GM18508 (cell line): ENCODE measurements around the gene P2RY13.

Experiments
- ATAC-seq: cut with Tn5 transposase; IDR thresholded peaks from one replicate; pipeline ENCODE4 v1.9.1; 2021; ENCODE audit warnings: moderate number of reproducible peaks; ENCODE audit not compliant: insufficient read depth, unreplicated experiment

Gene P2RY13

DNA sequence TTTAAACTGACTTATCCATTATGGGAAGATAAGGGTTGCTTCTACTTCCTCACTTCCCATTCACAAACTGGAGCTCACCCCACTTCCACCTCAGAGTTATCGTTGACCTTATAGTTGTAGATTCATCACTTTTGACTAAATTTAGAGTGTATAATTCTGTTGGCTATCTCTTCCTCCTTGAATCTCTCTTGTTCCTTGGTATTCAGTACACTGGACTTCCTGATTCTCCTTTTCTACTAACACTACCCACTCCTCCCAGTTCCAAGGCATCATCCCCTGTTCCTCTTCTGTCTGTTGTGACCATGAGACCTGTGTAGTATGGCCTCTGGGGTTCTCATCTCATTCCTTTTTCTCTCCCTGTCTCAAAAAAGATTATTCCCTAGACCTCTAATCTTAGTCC, 6.8 kb downstream of the P2RY13 start:
- no peak for ATAC-seq

DNA sequence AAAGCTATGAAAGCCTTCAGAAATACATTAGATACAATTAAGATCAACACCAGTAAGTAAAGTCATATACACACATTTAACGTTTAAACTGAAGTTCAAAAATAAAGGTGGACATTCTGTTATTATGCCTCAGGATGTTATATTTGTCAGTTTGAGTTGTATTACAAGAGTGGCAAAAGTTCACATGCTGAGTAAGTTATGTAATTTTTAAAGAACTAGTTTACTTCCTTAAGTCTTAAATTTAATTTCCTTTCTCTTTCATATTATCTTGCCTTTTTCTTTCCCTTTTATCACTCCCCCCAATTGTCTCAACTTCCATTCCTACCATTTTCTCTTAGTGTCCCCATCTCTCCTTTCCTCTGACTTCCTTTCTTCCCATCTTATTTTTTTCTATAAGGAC, 7.8 kb downstream of the P2RY13 start:
- ATAC-seq: no peak

DNA sequence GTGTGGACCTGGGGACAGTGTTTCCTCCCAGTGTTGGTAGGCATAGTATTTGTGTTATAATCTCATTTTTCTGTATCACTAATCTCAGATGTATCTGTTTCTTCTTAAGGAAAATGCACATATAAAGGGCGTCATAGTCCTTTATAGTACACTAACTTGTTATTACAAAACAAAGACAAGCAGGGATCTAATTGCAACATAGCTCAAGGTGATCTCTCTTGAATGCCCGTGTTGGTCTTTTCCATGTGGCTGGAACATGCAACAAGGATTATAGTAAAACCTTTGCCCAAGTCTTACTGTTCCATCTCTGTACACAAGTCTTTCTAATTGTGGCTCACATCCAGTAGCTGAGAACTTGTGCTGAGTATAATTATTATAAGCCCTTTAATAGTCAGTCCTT, 9.2 kb downstream of the P2RY13 start:
- ATAC-seq: no peak

DNA sequence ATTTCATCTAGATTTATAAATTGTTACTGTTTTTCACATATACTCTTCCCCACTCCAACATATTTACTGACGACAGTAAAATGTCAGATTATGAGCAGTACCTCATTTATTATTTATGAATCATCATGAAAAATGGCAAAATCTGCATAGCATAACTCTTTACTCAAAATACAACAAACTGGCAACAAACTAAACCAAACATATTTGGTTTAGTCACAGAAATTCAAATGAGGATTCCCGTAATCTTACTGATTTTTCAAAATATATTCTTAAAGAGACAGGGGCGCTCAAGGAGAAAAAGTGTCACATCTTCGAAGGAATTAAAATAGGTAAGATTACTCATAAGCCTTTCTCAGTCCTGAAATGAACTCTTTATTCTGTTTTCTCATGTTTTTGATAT, 9.7 kb downstream of the P2RY13 start:
- no peak for ATAC-seq

DNA sequence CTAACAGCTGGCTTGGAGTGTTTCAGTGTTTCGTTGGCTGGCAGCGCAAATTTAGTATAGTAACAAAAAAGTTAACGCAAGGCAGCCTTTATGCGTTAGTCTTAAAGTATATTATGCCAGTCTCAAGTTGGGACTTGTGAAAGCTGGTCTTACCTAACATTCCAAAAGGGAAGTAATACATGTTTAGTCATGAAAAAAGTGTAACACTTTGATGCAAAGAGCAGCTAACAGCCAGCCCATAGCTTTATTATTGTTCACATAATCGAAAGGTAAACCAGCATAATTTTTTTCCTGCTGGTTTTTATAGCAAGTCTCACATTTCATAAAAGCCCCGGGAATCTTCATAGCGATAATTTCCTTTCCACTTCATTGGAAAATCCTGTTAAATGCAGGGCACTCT, 10.4 kb downstream of the P2RY13 start:
- no peak for ATAC-seq

DNA sequence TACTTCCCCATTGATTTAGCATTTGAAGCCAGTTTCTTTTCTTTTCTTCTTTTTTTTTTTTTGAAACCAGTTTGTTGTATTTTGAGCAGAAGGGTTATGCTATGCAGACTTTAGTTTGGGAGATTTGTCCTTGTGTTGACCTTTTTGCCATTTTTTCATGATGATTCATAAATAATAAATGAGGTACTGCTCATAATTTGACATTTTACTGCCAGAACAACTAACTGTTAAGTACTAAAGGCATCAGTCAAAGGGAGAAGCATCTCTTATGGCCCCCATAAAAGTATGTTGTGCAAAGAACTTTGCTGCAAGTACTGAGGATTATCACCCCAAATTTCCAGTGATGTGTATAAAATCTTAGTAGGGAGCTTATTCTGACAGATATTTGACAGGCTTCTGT, 11.0 kb downstream of the P2RY13 start:
- no peak for ATAC-seq

DNA sequence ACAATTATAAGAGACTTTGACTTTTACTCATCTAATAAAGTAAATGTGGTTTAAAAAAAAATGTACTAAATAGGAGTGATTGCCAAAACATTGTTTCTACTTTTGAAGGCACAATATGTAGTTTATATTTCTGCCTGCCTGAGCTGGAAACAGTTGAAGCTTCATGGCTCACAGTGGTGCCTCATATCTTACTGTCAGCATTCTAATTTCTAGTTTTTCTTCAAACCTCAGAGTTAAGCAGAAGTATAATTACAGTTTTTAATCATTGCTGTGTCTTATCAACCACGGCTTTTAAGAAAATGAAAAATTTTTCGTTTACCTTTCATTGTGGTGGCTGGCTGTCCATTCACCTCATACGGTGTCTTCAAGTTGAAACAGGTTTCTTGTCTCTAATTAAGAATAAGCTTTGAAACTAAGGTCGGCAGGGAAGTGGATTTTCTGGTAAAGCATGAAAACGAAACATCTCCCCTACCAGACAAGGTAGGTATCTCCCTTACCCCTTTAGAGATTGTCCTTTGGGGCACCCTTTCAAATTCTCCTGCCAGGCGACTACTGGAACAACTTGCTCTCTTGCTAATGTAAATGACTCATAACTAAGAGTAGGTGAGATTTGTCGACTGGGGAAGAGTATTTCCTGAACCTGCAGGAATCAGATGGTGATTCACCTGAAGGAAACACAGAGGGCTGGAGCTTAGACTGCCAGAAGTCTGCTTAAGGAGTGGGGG, 12.9 kb downstream of the P2RY13 start, which contains the start of gene GPR87:
TSS of gene GPR87 (minus strand) at position 554 of the 725 bp plus-strand sequence. CDS start 16,720 bp downstream, outside the sequence.
- no peak for ATAC-seq

DNA sequence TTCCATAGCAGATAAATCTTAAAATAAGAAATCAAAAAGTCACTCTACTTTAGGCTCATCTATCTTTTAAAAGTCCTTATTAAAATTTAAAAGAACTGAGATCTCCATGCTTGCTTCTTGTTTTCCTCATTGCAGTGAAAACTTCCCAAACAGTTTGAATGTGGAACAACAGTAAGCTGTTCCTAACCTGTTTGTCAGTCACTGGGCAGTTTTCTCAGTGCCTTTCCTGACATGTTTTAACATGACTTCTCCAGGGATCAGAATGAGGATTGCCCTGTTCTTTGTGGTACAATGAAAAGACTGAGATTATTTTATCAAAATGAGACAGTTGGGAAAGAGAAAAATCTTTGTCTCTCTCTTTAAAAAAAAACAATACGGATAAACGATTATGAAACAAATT, 13.5 kb downstream of the P2RY13 start:
- no peak for ATAC-seq

DNA sequence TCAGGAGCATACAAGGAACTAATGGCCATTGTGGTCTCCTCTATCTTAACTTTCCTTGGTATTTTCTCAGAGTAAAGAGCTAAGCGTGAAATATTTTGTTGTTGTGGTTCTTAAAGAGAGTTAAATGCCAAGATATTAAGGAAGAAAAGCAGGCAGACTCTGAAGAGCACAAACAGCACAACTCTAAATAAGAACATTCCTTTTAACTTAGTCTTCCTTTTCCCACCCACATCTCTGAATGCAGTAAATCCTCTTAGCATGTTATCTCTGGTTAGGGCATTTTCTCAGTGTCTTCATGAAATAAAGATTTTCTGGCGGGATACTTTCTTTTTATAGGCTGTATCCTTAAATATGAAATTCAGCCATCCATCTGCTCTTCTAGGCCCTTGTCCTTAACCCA, 14.2 kb downstream of the P2RY13 start:
- ATAC-seq: no peak

DNA sequence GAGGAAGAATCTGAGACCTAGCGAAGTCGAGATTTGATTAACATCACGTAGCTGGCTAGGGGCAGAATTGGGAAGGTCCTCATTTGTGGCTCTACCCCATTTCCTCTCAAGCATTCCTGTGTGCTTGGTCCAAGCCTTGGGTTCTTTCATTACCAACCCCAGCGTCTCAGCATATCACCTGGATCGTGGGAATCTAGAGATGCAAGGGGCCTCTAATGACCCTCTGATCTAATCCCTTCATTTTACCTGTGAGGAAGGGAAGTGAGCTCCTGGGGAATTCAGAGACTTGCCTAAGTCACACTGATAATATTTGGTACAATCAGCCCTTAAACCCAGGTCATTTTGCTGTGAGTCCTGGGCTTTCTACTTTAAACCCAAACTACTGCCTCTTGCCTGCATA, 14.8 kb downstream of the P2RY13 start:
- no peak for ATAC-seq

DNA sequence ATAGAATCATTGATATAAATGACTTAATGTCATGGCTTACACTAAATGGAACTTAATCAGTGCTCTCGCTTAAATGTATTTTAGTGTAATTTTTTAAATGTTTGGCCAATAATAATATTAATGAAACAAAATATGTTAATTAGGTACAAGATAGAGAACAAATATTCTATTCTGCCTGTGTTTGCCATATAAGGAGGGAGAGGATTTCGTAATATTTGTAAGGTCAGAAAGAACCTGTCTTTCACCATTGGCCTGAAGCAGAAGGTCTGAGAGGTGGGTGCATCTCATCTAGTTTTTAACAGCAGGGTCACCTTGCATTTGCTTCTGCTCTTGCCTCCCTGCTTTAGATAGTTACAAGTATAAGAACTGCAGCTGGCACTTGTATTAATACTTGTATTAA, 15.2 kb downstream of the P2RY13 start:
- ATAC-seq: no peak

DNA sequence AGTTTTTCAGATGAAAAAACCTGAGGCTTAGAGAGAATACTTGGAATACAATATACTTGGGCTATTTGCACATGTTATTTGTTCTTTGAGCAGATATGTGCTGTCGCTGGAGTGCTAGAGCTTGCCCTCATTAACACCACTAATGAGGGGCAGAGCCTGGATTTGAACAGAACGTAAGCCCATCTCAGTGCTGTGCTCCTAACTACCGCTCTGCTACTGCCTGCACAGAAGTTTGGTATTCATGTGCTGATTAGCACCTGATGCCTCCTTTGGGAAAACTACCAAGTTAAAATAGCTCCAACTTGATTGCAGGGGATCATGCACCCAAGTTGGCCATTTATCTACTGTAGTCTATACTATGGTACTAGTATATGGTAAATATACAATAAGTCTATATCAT, 16.4 kb downstream of the P2RY13 start:
- ATAC-seq: no peak

DNA sequence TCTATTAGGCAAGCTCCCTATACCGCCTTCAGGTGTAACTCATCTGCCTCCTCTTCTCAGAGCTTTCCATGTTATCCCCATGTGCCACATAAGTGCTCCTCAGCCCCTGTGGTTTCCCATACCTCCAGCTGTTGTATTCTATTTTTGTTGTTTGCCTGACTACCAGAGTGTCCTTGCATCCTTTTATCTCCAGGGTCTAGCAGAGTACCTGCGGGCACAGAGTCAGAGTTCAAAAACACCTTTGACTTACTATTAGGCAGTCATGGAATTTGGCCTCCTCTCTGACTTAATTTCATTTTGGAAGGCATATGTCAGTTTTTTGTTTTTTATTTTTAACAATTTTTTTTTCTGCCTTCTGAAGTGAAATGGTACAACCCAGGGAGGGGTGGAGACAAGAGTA, 19.8 kb downstream of the P2RY13 start:
- no peak for ATAC-seq

DNA sequence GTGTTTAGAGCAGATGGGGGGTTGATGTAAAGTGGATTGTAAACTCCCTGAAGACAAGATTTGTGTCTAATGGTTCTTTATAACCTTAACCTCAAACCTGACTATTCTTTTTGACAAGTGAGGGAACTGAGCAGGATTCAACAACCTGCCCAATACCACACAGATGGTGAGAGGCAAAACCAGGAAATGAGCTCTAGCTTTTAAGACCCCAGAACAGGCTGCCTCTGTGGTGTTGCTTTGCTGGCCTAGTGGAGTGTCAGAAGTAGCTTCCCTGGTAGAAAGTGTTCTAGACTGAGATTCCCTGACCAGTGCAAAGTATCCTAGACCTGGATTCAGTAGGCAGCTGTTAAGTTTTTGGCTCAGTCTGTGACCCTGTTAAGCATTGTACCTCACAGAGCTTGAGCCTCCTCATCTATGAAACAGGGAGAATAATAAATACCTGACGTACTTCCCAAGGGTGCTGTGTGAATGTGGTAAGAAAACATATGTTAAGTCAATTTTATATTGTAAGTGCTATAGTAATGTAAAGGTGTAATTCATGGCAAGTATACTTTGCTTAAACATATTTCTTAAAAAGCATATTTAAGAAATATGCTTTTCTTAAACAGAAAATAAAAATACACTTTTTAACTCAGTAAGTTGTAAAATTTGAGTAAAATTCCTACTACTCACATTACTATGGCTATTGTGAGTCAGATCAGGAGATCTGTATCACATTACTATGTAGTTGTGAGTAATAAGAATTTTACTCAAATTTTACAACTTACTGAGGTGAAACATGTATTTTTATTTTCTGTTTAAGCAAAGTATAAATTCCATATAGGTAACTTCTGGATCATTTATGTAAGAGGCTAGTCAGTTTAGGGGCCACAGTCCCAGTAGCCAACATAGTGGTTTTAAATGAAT, 21.5 kb downstream of the P2RY13 start:
- ATAC-seq: no peak

DNA sequence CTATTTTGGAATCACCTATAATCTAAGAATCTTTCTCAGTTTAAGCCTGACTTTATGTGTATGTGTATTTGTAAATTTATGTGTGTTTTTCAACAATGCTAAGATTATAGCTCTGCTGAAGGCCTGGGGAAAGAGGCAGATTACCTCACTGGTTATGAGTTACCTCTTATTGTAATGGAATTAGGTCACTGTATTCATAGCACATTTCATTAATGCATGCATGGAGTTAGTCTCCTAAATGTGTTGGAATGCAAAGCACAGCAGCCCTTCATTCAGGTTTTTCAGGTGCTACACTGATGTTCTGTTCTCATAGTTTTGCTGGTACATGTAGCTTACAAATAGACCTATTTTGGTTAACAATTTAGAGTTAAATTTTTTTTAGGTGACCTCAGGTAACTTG, 22.2 kb downstream of the P2RY13 start:
- no peak for ATAC-seq

DNA sequence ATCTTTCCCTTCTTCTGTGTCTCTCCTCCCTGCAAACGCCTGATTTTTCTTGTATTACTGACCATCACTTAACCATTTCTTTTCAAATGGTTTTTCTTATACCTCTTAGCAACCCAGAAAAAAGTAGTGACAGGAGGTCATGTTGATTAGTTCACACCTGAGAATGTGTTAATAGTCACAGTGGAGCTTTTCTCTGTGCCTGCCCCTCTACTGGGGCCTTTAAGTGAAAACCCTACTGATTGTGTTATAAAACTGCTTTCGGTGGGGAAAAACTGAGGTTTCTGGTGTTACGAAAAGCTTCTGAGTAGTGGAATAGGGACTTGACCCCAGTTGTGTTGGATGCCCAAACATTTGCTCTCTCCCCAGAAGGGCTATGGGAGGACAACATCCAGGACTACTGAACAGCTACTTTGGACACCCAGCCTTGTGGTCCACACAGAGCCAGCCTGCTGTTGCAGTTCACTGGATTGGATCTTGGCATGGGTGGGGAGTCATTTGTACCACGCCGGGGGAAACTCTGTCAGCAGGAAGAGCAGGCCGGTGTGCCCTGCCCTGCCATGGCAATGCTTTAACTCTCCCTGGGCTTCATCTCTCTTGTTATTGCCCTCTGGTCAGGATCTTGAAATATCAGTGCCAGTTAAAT, 23.1 kb downstream of the P2RY13 start:
- ATAC-seq: no peak

DNA sequence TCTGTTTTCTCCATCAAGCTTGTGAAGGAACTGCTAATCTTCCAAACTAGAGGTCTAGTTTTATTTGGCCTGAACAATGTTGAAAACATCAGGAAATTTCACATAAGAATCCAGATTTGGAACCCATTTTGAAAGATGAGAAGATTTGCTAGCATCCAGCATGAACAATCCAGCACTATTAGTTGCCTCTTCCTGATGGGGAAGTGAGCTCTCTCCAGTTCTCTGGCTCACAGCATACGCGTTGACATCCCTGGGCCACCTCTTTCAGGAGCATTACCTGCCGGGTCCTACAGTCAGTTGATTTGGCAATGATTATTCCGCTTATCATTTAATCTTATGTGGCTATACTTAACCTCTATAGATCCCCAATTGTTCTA, 23.6 kb downstream of the P2RY13 start:
- ATAC-seq: no peak

DNA sequence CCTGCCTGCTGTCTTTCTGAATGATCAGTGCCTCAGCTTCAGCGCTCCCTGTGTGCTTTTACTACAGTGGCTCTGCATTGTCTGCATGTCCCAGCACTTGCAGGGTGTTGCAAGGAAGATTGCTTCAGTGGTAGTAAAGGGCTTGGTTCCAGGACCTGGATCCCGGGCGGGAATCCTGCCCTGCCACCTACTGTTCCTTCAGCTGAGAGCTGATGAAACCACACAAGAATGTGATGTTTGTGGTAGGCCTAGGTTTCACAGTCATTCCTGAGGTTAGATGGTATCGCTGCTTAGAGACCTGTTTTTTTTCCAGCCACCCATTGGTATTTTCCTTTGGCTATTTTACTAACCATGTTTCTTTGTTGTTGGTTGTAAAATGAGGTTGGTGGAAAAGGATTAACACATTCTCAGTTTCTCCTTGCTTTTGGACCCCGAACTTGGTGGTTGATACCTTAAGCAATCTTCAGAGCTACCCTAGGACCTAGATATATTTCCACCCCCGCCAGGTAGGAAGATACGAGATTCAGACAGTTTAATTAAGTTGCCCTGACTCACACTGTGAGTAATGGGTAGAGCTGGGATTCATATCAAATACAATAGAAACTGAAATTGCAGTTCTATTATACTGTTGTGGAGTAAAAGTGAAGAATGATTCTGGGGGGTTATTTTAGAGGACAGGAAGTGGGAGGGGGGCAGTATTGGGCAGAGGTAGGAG, 24.1 kb downstream of the P2RY13 start:
- no peak for ATAC-seq

DNA sequence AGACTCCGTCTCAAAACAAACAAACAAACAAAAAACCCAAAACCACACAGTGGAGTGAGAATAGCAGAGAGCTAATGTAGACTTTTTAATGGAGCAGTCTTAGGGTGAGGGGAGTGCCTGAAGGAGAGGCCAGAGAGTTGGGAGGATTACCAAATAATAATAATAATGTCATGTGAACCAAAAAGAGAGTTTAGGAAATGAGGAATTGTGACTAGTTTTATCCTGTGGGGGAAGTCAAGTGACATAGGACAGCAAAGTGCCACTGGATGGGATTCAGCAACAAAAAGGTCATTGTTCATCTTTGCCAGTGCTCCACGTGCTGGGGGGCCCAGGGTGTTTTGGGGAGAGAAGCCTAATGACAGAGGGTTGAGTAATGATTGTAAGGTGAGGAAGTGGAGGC, 25.6 kb downstream of the P2RY13 start:
- no peak for ATAC-seq

DNA sequence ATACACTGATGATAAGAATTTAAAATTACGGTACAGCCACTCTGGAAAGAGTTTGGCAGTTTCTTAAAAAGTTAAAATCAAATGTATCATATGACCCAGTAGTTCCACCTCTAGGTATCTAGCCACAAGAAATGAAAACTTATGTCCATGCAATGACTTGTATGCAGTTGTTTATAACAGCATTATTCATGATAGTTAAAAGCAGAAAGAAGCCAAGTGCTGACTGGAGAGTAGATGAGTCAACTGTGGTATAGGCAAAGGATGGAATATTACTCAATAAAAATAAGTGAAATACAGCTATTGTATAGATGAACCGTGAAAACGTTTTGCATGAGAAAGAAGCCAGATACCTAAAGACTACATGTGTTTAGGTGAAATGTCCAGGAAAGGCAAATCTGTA, 27.6 kb downstream of the P2RY13 start:
- ATAC-seq: no peak

DNA sequence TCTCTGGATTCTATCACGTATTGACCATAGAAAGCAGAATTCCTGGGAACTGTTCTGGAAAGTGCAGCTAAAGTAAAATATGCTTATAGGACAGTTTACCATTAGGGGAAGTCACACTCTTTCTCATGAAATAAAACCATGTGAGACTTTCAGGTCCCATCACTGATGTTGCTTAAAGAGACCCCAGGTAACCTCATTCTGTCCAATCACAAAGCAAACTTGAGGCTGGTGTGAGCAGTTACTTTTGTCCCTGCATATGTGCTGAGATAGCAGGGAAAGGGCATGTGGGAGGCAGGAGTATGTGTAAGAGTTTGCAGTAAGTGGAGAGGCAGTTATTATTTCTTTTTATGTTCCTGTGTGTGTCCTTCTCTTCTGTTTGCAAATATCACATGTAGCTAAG, 28.8 kb downstream of the P2RY13 start:
- ATAC-seq: no peak
